Measurements from ENCODE around the gene MRPS26. TPM values are rescaled to one million over a fixed set of nuclear protein-coding genes. Genes with fewer than 3 reads are reported as not detected.

Gene MRPS26
- total RNA-seq, 4 donors from 2014 or later, result 42.7 to 88.3 (median 54.3) TPM

GRCh38 chr20:3077618-3078134, 31.8 kb downstream of the MRPS26 start:
- no peak overlapping the region for H3K4me3 ChIP-seq
- no peak overlapping the region for H3K27ac ChIP-seq
- H3K4me1 ChIP-seq, result peaks cover 0 to 6% (median 3%) of the 10 kb centered on the region in 4 donors
- H3K36me3 ChIP-seq, result no peaks in the 10 kb centered on the region
- no peak for TF ChIP-seq POLR2AphosphoS5 (IDR thresholded peaks at IDR 0.05)
- no peak for TF ChIP-seq CTCF (IDR thresholded peaks at IDR 0.05)
- TF ChIP-seq POLR2A (IDR thresholded peaks at IDR 0.05), result no peak
- TF ChIP-seq EP300 (IDR thresholded peaks at IDR 0.05; ENCODE audit: low read depth), result no peak
- WGBS, 2 donors (ENCODE audit: low coverage in 1 of 2), result 49 to 65% methylated on average over 2 to 4 of the region's 4 CpGs
- H3K9me3 ChIP-seq, result no peaks in the 10 kb centered on the region
- H3K27me3 ChIP-seq, result peaks cover 46% of the 10 kb centered on the region
- no peak for DNase-seq
- intact Hi-C loops (cut with DNase I; ENCODE audit: low total_unique reads), result no loop called here
- in situ Hi-C loops (cut with MboI; ENCODE audit: low pct_ligation_motif_present in 1 of 4, low pct_unique_long_range_greater_than_20kb in 1 of 4, low sequenced_read_pairs in 3 of 4), result no loop called here

- peaks cover 69% of the 10 kb centered on the region for H3K27me3 ChIP-seq
These were observed 35.1 kb downstream of the MRPS26 start for GRCh38 chr20:3080939-3081388.

GRCh38 chr20:3081641-3082040, 35.8 kb downstream of the MRPS26 start:
- no peaks in the 10 kb centered on the region for H3K9me3 ChIP-seq
- TF ChIP-seq POLR2AphosphoS5 (IDR thresholded peaks at IDR 0.05) (no peak), EP300 (IDR thresholded peaks at IDR 0.05; ENCODE audit: low read depth) (no peak), CTCF (IDR thresholded peaks at IDR 0.05) (no peak), POLR2A (IDR thresholded peaks at IDR 0.05) (no peak)
- intact Hi-C loops (cut with DNase I; ENCODE audit: low total_unique reads) (no loop called here), in situ Hi-C loops (cut with MboI; ENCODE audit: low pct_ligation_motif_present in 1 of 4, low pct_unique_long_range_greater_than_20kb in 1 of 4, low sequenced_read_pairs in 3 of 4) (no loop called here)
- WGBS, 2 donors (ENCODE audit: low coverage in 1 of 2), result 72 to 79% methylated on average over 2 to 10 of the region's 11 CpGs
- no peaks in the 10 kb centered on the region for H3K36me3 ChIP-seq
- H3K27ac ChIP-seq, result no peak overlapping the region
- peaks cover 0 to 12% (median 10%) of the 10 kb centered on the region in 4 donors for H3K4me1 ChIP-seq
- H3K27me3 ChIP-seq, result peaks cover 69% of the 10 kb centered on the region
- H3K4me3 ChIP-seq, result no peak overlapping the region
- no peak for DNase-seq

More at GRCh38 chr20:3080939-3081388, 35.1 kb downstream of the MRPS26 start:
- Histone ChIP-seq H3K4me1 (peaks cover 0 to 12% (median 10%) of the 10 kb centered on the region in 4 donors), H3K4me3 (no peak overlapping the region), H3K36me3 (no peaks in the 10 kb centered on the region), H3K27ac (no peak overlapping the region), H3K9me3 (no peaks in the 10 kb centered on the region)
- TF ChIP-seq POLR2AphosphoS5 (IDR thresholded peaks at IDR 0.05), result no peak
- TF ChIP-seq EP300 (IDR thresholded peaks at IDR 0.05; ENCODE audit: low read depth), result no peak
- TF ChIP-seq POLR2A (IDR thresholded peaks at IDR 0.05), result no peak
- TF ChIP-seq CTCF (IDR thresholded peaks at IDR 0.05), result no peak
- no peak for DNase-seq
- intact Hi-C loops (cut with DNase I; ENCODE audit: low total_unique reads), result no loop called here
- WGBS, 2 donors (ENCODE audit: low coverage in 1 of 2), result 41 to 58% methylated on average over 3 to 6 of the region's 6 CpGs
- in situ Hi-C loops (cut with MboI; ENCODE audit: low pct_ligation_motif_present in 1 of 4, low pct_unique_long_range_greater_than_20kb in 1 of 4, low sequenced_read_pairs in 3 of 4), result no loop called here

- H3K36me3 ChIP-seq, result no peaks in the 10 kb centered on the region
- H3K27ac ChIP-seq, result no peak overlapping the region
- 12 to 20% methylated on average over 2 to 19 of the region's 71 CpGs for WGBS, 2 donors (ENCODE audit: low coverage in 1 of 2)
- peaks cover 0 to 12% (median 10%) of the 10 kb centered on the region in 4 donors for H3K4me1 ChIP-seq
- no peaks in the 10 kb centered on the region for H3K9me3 ChIP-seq
- TF ChIP-seq POLR2A (IDR thresholded peaks at IDR 0.05) (no peak), CTCF (IDR thresholded peaks at IDR 0.05) (no peak), POLR2AphosphoS5 (IDR thresholded peaks at IDR 0.05) (no peak), EP300 (IDR thresholded peaks at IDR 0.05; ENCODE audit: low read depth) (no peak)
- H3K4me3 ChIP-seq, result peak overlapping the region in 3 of 4 donors; percentile 17 to 45 (median 31)
- in situ Hi-C loops (cut with MboI; ENCODE audit: low pct_ligation_motif_present in 1 of 4, low pct_unique_long_range_greater_than_20kb in 1 of 4, low sequenced_read_pairs in 3 of 4), result no loop called here
- intact Hi-C loops (cut with DNase I; ENCODE audit: low total_unique reads), result no loop called here
- no peak for DNase-seq
- H3K27me3 ChIP-seq, result peaks cover 69% of the 10 kb centered on the region
These were observed 36.6 kb downstream of the MRPS26 start for GRCh38 chr20:3082306-3082951.

All from transverse colon (tissue), 4 donors.